Activated CD8-positive, alpha-beta T cell treated with anti-CD3 and anti-CD28 coated beads for 36 hours (primary cell): ENCODE measurements around the gene ARFGEF3. TPM values are rescaled to one million over a fixed set of nuclear protein-coding genes. Genes with fewer than 3 reads are reported as not detected.
"Not testable (repeated sequence)": the region's sequence is repeated elsewhere in the genome, so short reads cannot be mapped to it uniquely, and the experiment has no call there.

Source experiments
- ATAC-seq: fragments of 200-7000 bp; cut with Tn5 transposase; one replicate; pipeline ENCODE4 v1.10.0; 2021; ENCODE audit warnings: mild to moderate bottlenecking, moderate library complexity
- CTCF ChIA-PET: fragments of 350-600 bp; sonication (Branson Sonifier 250); formaldehyde crosslinking; loops from one replicate; lab custom pipeline; 2021; ENCODE audit warnings: antibody characterized with exemption; lab: Charles Lee
- POLR2A ChIA-PET: fragments of 350-600 bp; sonication (Branson Sonifier 250); formaldehyde crosslinking; loops from one replicate; lab custom pipeline; 2021; ENCODE audit warnings: antibody characterized with exemption; lab: Charles Lee
- DNase-seq: peaks from one replicate; pipeline ENCODE4 v3.0.0-alpha.2; 2020
- H3K27ac Mint-ChIP-seq: one replicate; pipeline ENCODE4 v1.8.0; 2021; ENCODE audit warnings: mild to moderate bottlenecking, mixed read lengths
- H3K27me3 Mint-ChIP-seq: one replicate; pipeline ENCODE4 v1.8.0; 2021; ENCODE audit warnings: mixed read lengths
- H3K36me3 Mint-ChIP-seq: one replicate; pipeline ENCODE4 v1.8.0; 2021; ENCODE audit warnings: low read depth, mixed read lengths
- H3K4me1 Mint-ChIP-seq: one replicate; pipeline ENCODE4 v1.8.0; 2021; ENCODE audit warnings: low read depth, mixed read lengths
- H3K4me3 Mint-ChIP-seq: one replicate; pipeline ENCODE4 v1.8.0; 2021; ENCODE audit warnings: mild to moderate bottlenecking, moderate library complexity, mixed read lengths
- H3K9me3 Mint-ChIP-seq: one replicate; pipeline ENCODE4 v1.8.0; 2021; ENCODE audit warnings: mixed read lengths
- CTCF ChIP-seq: fragments of 200-600 bp; IDR thresholded peaks from one replicate; pipeline ENCODE4 v1.8.0; 2022; ENCODE audit warnings: antibody characterized with exemption, mild to moderate bottlenecking
- intact Hi-C: fragments of 100-400 bp; cut with micrococcal nuclease; formaldehyde crosslinking; loops from one replicate; pipeline ENCODE4 v1.10.0; 2022
- total RNA-seq, 2 experiments: library from RNA; stranded (reverse); gene quantifications; one replicate each; pipeline ENCODE4 v1.2.3, GENCODE V29; 2021

Gene ARFGEF3
- total RNA-seq, 2 experiments from 2014 or later: 1.7 to 1.8 TPM

- Mint-ChIP-seq H3K27ac (no peak overlapping the region), H3K4me1 (peaks cover 5% of the 10 kb centered on the region), H3K36me3 (no peaks in the 10 kb centered on the region), H3K27me3 (peaks cover 2% of the 10 kb centered on the region), H3K9me3 (no peaks in the 10 kb centered on the region), H3K4me3 (no peak overlapping the region)
- intact Hi-C loops: loop anchor here (5.0 kb wide), 1 partner anchor 169 kb away; no protein-coding TSS in a partner anchor
- TF ChIP-seq CTCF: no peak
- ChIA-PET CTCF (interaction anchor here (0.7 to 5.5 kb wide), 3 partner anchors 11 to 196 kb away, joined by 3 to 63 read pairs (median 12); no protein-coding TSS in a partner anchor), POLR2A (no interaction called here)
- DNase-seq (no peak), ATAC-seq (no peak)
Measured at GRCh38 chr6:138286698-138287097, 125.0 kb downstream of the ARFGEF3 start.

GRCh38 chr6:138287144-138287955 lies 125.6 kb downstream of the ARFGEF3 start:
- intact Hi-C loops: loop anchor here (5.0 kb wide), 1 partner anchor 170 kb away; no protein-coding TSS in a partner anchor
- Mint-ChIP-seq H3K27me3 (peaks cover 2% of the 10 kb centered on the region), H3K4me3 (no peak overlapping the region), H3K9me3 (no peaks in the 10 kb centered on the region), H3K4me1 (peaks cover 5% of the 10 kb centered on the region), H3K36me3 (no peaks in the 10 kb centered on the region), H3K27ac (no peak overlapping the region)
- DNase-seq (peak; percentile 71), ATAC-seq (peak; percentile 65)
- ChIA-PET CTCF (interaction anchor here (0.6 to 5.5 kb wide), 19 partner anchors 8 to 284 kb away, joined by 3 to 63 read pairs (median 3); no protein-coding TSS in a partner anchor), POLR2A (no interaction called here)
- peak; percentile 69 for TF ChIP-seq CTCF

- H3K4me1 Mint-ChIP-seq, POLR2A ChIA-PET, DNase-seq, H3K27ac Mint-ChIP-seq, ATAC-seq, H3K4me3 Mint-ChIP-seq, H3K36me3 Mint-ChIP-seq, H3K27me3 Mint-ChIP-seq, H3K9me3 Mint-ChIP-seq: not testable (repeated sequence)
- CTCF ChIA-PET: interaction anchor here (0.6 to 1.6 kb wide), 2 partner anchors 11 to 172 kb away, joined by 3 to 4 read pairs; no protein-coding TSS in a partner anchor
- intact Hi-C loops: loop anchor here (5.0 kb wide), 1 partner anchor 171 kb away; no protein-coding TSS in a partner anchor
Measured at GRCh38 chr6:138288428-138289085, 126.8 kb downstream of the ARFGEF3 start.

GRCh38 chr6:138289739-138290138 lies 128.0 kb downstream of the ARFGEF3 start:
- ChIA-PET POLR2A (no interaction called here), CTCF (interaction anchor here (1.0 to 1.6 kb wide), 2 partner anchors 10 to 219 kb away, joined by 3 read pairs; no protein-coding TSS in a partner anchor)
- H3K36me3 Mint-ChIP-seq: no peaks in the 10 kb centered on the region
- intact Hi-C loops: loop anchor here (5.0 kb wide), 1 partner anchor 172 kb away; no protein-coding TSS in a partner anchor
- peaks cover 5% of the 10 kb centered on the region for H3K4me1 Mint-ChIP-seq
- TF ChIP-seq CTCF: no peak
- H3K27ac Mint-ChIP-seq: no peak overlapping the region
- peak; percentile 37 for ATAC-seq
- peak; percentile 13 for DNase-seq
- no peaks in the 10 kb centered on the region for H3K9me3 Mint-ChIP-seq
- H3K4me3 Mint-ChIP-seq: no peak overlapping the region
- H3K27me3 Mint-ChIP-seq: peaks cover 2% of the 10 kb centered on the region

GRCh38 chr6:138290423-138290962 lies 128.8 kb downstream of the ARFGEF3 start:
- Mint-ChIP-seq H3K27ac (no peak overlapping the region), H3K9me3 (no peaks in the 10 kb centered on the region), H3K27me3 (peaks cover 2% of the 10 kb centered on the region), H3K36me3 (no peaks in the 10 kb centered on the region), H3K4me3 (no peak overlapping the region), H3K4me1 (peaks cover 5% of the 10 kb centered on the region)
- ChIA-PET POLR2A (no interaction called here), CTCF (interaction anchor here (1.0 kb wide), 2 partner anchors 174 to 219 kb away, joined by 3 read pairs; no protein-coding TSS in a partner anchor)
- ATAC-seq (no peak), DNase-seq (no peak)
- TF ChIP-seq CTCF: no peak
- intact Hi-C loops: no loop called here
